HT1080 (cell line): ENCODE measurements around the gene GPRIN1. TPM values are rescaled to one million over a fixed set of nuclear protein-coding genes. Genes with fewer than 3 reads are reported as not detected.
A peak's percentile ranks its signal among the peaks of the same experiment; 100 is the strongest.
"Not testable (repeated sequence)": the region's sequence is repeated elsewhere in the genome, so short reads cannot be mapped to it uniquely, and the experiment has no call there.

Experiments used
- DNase-seq: peaks from one replicate; pipeline ENCODE4 v3.0.0-alpha.2; 2015; ENCODE audit warnings: low read depth
- total RNA-seq: library from RNA; depleted of rRNA; stranded (reverse); fragments of >200 nt; shearing (Covaris generic); gene quantifications from 2 replicates; pipeline ENCODE4 v1.2.3, GENCODE V29; 2014

Gene GPRIN1
- total RNA-seq, 1 experiment from 2014 or later: 13.1 TPM

- no peak for DNase-seq
Measured at GRCh38 chr5:176597417-176598389, 12.3 kb downstream of the GPRIN1 start.

GRCh38 chr5:176596689-176597416 lies 13.1 kb downstream of the GPRIN1 start:
- no peak for DNase-seq

- DNase-seq: no peak
Measured at GRCh38 chr5:176596069-176596644, 13.8 kb downstream of the GPRIN1 start.

GRCh38 chr5:176595386-176595943 lies 14.5 kb downstream of the GPRIN1 start:
- DNase-seq: no peak

- no peak for DNase-seq
Measured at GRCh38 chr5:176594554-176594953, 15.4 kb downstream of the GPRIN1 start.

- no peak for DNase-seq
Measured at GRCh38 chr5:176593273-176593869, 16.6 kb downstream of the GPRIN1 start.

GRCh38 chr5:176592573-176592972 lies 17.4 kb downstream of the GPRIN1 start:
- no peak for DNase-seq

GRCh38 chr5:176591667-176592066 lies 18.3 kb downstream of the GPRIN1 start:
- not testable (repeated sequence) for DNase-seq

- DNase-seq: no peak
Measured at GRCh38 chr5:176590035-176590717, 19.8 kb downstream of the GPRIN1 start.

GRCh38 chr5:176589039-176589769 lies 20.8 kb downstream of the GPRIN1 start:
- DNase-seq: no peak

GRCh38 chr5:176588297-176588696 lies 21.7 kb downstream of the GPRIN1 start:
- no peak for DNase-seq

- DNase-seq: no peak
Measured at GRCh38 chr5:176587398-176587797, 22.6 kb downstream of the GPRIN1 start.

GRCh38 chr5:176583076-176583475 lies 26.9 kb downstream of the GPRIN1 start:
- no peak for DNase-seq

- DNase-seq: no peak
Measured at GRCh38 chr5:176581361-176581760, 28.6 kb downstream of the GPRIN1 start.

GRCh38 chr5:176579323-176579722 lies 30.6 kb downstream of the GPRIN1 start:
- DNase-seq: no peak

- peak; percentile 48 for DNase-seq
Measured at GRCh38 chr5:176578391-176578808, 31.6 kb downstream of the GPRIN1 start.

GRCh38 chr5:176577312-176578176 lies 32.4 kb downstream of the GPRIN1 start:
- DNase-seq: no peak

GRCh38 chr5:176575488-176576422 lies 34.2 kb downstream of the GPRIN1 start:
- DNase-seq: no peak
